Vagina (tissue), 2 donors: Measurements from ENCODE around the gene RPS6KA5.

ENCODE experiments used
- POLR2A ChIP-seq, 2 donors: fragments of 450-650 bp; IDR thresholded peaks; one replicate each; pipeline ENCODE4 v1.6.1; 2017; ENCODE audit warnings: antibody characterized with exemption in 2 of 2, mild to moderate bottlenecking in 2 of 2, moderate library complexity in 2 of 2
- POLR2AphosphoS5 ChIP-seq, 2 donors: sonication (generic); formaldehyde crosslinking; IDR thresholded peaks; one replicate each; pipeline ENCODE4 v1.9.0; 2017; ENCODE audit warnings: antibody characterized with exemption in 2 of 2, mild to moderate bottlenecking in 2 of 2, low read depth in 1 of 2; ENCODE audit not compliant: insufficient read depth in 1 of 2
- TF ChIP-seq, protein P1 (sequence below), 3 experiments: fragments of 450-650 bp in 2 of 3; fragments of 200-600 bp in 1 of 3; sonication (generic) in 1 of 3; IDR thresholded peaks; one replicate each; pipeline ENCODE4 v1.5.1; 2017 to 2019; ENCODE audit warnings: antibody characterized with exemption in 3 of 3, mild to moderate bottlenecking in 2 of 3, moderate library complexity in 2 of 3

DNA sequence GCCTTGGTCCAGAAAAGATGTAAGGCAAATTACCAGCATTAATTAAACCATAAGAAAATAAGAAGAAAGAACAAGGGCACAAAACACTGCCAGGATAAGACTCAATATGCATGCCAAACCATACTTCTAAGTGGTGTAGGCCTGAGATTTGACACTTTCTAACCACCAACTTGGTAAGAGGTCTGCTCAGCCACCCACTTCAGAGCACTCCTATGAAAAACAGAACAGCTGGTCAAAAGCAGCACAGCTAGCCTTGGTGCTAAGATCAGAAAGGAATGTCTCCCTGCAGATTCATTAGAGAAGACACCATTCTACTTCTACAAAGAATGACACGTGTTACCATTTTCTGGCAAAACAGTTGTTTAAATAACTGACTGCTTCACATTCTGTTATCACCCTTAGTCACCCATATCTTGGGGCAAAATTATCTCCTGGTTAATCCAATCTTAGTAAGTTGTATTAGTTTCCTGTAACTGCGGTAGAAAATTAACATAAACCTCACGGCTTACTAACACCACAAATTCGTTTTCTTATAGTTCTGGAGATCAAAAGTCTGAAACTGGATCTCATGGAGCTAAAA is 13.2 kb downstream of the RPS6KA5 start:
- TF ChIP-seq, protein P1, sequence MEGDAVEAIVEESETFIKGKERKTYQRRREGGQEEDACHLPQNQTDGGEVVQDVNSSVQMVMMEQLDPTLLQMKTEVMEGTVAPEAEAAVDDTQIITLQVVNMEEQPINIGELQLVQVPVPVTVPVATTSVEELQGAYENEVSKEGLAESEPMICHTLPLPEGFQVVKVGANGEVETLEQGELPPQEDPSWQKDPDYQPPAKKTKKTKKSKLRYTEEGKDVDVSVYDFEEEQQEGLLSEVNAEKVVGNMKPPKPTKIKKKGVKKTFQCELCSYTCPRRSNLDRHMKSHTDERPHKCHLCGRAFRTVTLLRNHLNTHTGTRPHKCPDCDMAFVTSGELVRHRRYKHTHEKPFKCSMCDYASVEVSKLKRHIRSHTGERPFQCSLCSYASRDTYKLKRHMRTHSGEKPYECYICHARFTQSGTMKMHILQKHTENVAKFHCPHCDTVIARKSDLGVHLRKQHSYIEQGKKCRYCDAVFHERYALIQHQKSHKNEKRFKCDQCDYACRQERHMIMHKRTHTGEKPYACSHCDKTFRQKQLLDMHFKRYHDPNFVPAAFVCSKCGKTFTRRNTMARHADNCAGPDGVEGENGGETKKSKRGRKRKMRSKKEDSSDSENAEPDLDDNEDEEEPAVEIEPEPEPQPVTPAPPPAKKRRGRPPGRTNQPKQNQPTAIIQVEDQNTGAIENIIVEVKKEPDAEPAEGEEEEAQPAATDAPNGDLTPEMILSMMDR (IDR thresholded peaks at IDR 0.05): no peak
- TF ChIP-seq POLR2AphosphoS5 (IDR thresholded peaks at IDR 0.05; ENCODE audit: insufficient read depth in 1 of 2, low read depth in 1 of 2): no peak
- TF ChIP-seq POLR2A (IDR thresholded peaks at IDR 0.05): no peak
